ENCODE results near the gene C3orf52. TPM values are rescaled to one million over a fixed set of nuclear protein-coding genes. Genes with fewer than 3 reads are reported as not detected.
A peak's percentile ranks its signal among the peaks of the same experiment; 100 is the strongest.

C3orf52 gene
- total and polyA plus RNA-seq, 2 experiments from 2014 or later, result 8.1 to 16.6 TPM

GRCh38 chr3:112092496-112093179, 6.4 kb downstream of the C3orf52 start:
- Mint-ChIP-seq H3K27ac (peak overlapping the region; percentile 54), H3K4me1 (peaks cover 30% of the 10 kb centered on the region), H3K36me3 (ENCODE audit: low read depth) (no peaks in the 10 kb centered on the region; the same call in 2 of the 3 replicates), H3K4me3 (no peak overlapping the region), H3K27me3 (ENCODE audit: insufficient read depth, low read depth, poor library complexity) (peaks cover 1% of the 10 kb centered on the region), H3K9me3 (no peaks in the 10 kb centered on the region)
- DNase-seq (ENCODE audit: low spot score), result peak; percentile 50
- peaks cover 24% of the 10 kb centered on the region for H3K4me1 ChIP-seq (ENCODE audit: insufficient read depth)
- no peak overlapping the region for H2AFZ ChIP-seq
- H3K36me3 ChIP-seq (ENCODE audit: insufficient read depth), result no peaks in the 10 kb centered on the region
- H3K9me2 ChIP-seq (ENCODE audit: insufficient read depth), result peaks cover 4% of the 10 kb centered on the region; the same call in 1 of the 2 replicates
- peak overlapping the region; percentile 40; the same call in 1 of the 2 replicates for H3K4me2 ChIP-seq
- no peak overlapping the region for H3K4me3 ChIP-seq
- H3K27ac ChIP-seq (ENCODE audit: low read depth), result peak overlapping the region; percentile 63
- no peaks in the 10 kb centered on the region for H3F3A ChIP-seq (replicated peaks; ENCODE audit: low read depth)
- peak; percentile 59 for ATAC-seq
- H3K79me2 ChIP-seq (replicated peaks; ENCODE audit: insufficient read depth), result peaks cover 53% of the 10 kb centered on the region
- no peaks in the 10 kb centered on the region for H3K27me3 ChIP-seq (ENCODE audit: insufficient read depth)
- TF ChIP-seq REST (IDR thresholded peaks at IDR 0.05; ENCODE audit: unreplicated experiment) (no peak), ZNF331 (CRISPR knock-in tag; IDR thresholded peaks at IDR 0.05; ENCODE audit: low read depth) (no peak), NANOG (IDR thresholded peaks at IDR 0.05; ENCODE audit: borderline replicate concordance) (no peak), EZH2phosphoT487 (IDR thresholded peaks at IDR 0.05; ENCODE audit: unreplicated experiment) (no peak), JUNB (IDR thresholded peaks at IDR 0.05; ENCODE audit: unreplicated experiment) (no peak), CREB1 (CRISPR knock-in tag; IDR thresholded peaks at IDR 0.05; ENCODE audit: low read depth) (no peak), CTCF (conservative IDR thresholded peaks at IDR 0.05; ENCODE audit: low read depth in 2 of 2) (no peak)
- peaks cover 3% of the 10 kb centered on the region; the same call in 1 of the 2 replicates for H4K20me1 ChIP-seq (replicated peaks; ENCODE audit: insufficient read depth)

- Histone ChIP-seq H3K4me2 (peak overlapping the region; percentile 40; the same call in 1 of the 2 replicates), H3K79me2 (replicated peaks; ENCODE audit: insufficient read depth) (peaks cover 48% of the 10 kb centered on the region), H3K27me3 (ENCODE audit: insufficient read depth) (no peaks in the 10 kb centered on the region), H3K9me2 (ENCODE audit: insufficient read depth) (peaks cover 4% of the 10 kb centered on the region; the same call in 1 of the 2 replicates), H3F3A (replicated peaks; ENCODE audit: low read depth) (no peaks in the 10 kb centered on the region), H2AFZ (no peak overlapping the region), H4K20me1 (replicated peaks; ENCODE audit: insufficient read depth) (peaks cover 3% of the 10 kb centered on the region; the same call in 1 of the 2 replicates), H3K4me1 (ENCODE audit: insufficient read depth) (peaks cover 19% of the 10 kb centered on the region), H3K36me3 (ENCODE audit: insufficient read depth) (no peaks in the 10 kb centered on the region), H3K4me3 (no peak overlapping the region), H3K27ac (ENCODE audit: low read depth) (peak overlapping the region; percentile 63)
- TF ChIP-seq CREB1 (CRISPR knock-in tag; IDR thresholded peaks at IDR 0.05; ENCODE audit: low read depth) (no peak), POLR2AphosphoS5 (IDR thresholded peaks at IDR 0.05; ENCODE audit: low read depth) (no peak)
- peak overlapping the region; percentile 54 for H3K27ac Mint-ChIP-seq
- peaks cover 25% of the 10 kb centered on the region for H3K4me1 Mint-ChIP-seq
- peak; percentile 47 for DNase-seq (ENCODE audit: low spot score)
- no peak overlapping the region for H3K4me3 Mint-ChIP-seq
- ATAC-seq, result peak; percentile 71
- H3K9me3 Mint-ChIP-seq, result no peaks in the 10 kb centered on the region
- no peaks in the 10 kb centered on the region; the same call in 1 of the 3 replicates for H3K36me3 Mint-ChIP-seq (ENCODE audit: low read depth)
- peaks cover 1% of the 10 kb centered on the region for H3K27me3 Mint-ChIP-seq (ENCODE audit: insufficient read depth, low read depth, poor library complexity)
Observed at GRCh38 chr3:112093180-112093522, 7.0 kb downstream of the C3orf52 start.

All from GM23338 (cell line).